ENCODE data around the gene LINC00237.

LINC00237 gene

GRCh38 chr20:21141825-21142224 is 35.7 kb upstream of the LINC00237 start:
- Histone ChIP-seq H3K9ac (ENCODE audit: low read length) (no peak overlapping the region), H3K4me3 (ENCODE audit: insufficient read depth, low read length, poor library complexity, severe bottlenecking) (no peak overlapping the region), H3F3A (ENCODE audit: insufficient read depth) (no peaks in the 10 kb centered on the region), H3K27ac (ENCODE audit: low read depth, low read length) (no peak overlapping the region), H3K27me3 (ENCODE audit: low read length) (no peaks in the 10 kb centered on the region), H3K79me2 (ENCODE audit: insufficient read depth, low read length) (no peaks in the 10 kb centered on the region), H4K20me1 (ENCODE audit: low read depth, low read length) (no peaks in the 10 kb centered on the region), H3K9me2 (replicated peaks; ENCODE audit: insufficient read depth, low read length) (no peaks in the 10 kb centered on the region), H3K9me3 (ENCODE audit: insufficient read depth, low read length) (no peaks in the 10 kb centered on the region), H3K36me3 (ENCODE audit: low read length) (no peaks in the 10 kb centered on the region), H3K4me2 (ENCODE audit: low read depth, low read length, poor library complexity, severe bottlenecking) (no peak overlapping the region), H2AFZ (ENCODE audit: low read depth, low read length, severe bottlenecking) (no peak overlapping the region)
- TF ChIP-seq EZH2phosphoT487 (conservative IDR thresholded peaks at IDR 0.05; ENCODE audit: low read length) (no peak), CTCF (IDR thresholded peaks at IDR 0.05; ENCODE audit: insufficient read depth, low read length, poor library complexity, severe bottlenecking) (no peak)

- no peak for TF ChIP-seq CTCF (IDR thresholded peaks at IDR 0.05; ENCODE audit: insufficient read depth, low read length, poor library complexity, severe bottlenecking)
- no peak for TF ChIP-seq EZH2phosphoT487 (conservative IDR thresholded peaks at IDR 0.05; ENCODE audit: low read length)
- no peak overlapping the region for H3K4me2 ChIP-seq (ENCODE audit: low read depth, low read length, poor library complexity, severe bottlenecking)
- H3K4me3 ChIP-seq (ENCODE audit: insufficient read depth, low read length, poor library complexity, severe bottlenecking), result no peak overlapping the region
- no peaks in the 10 kb centered on the region for H3K27me3 ChIP-seq (ENCODE audit: low read length)
- no peak overlapping the region for H2AFZ ChIP-seq (ENCODE audit: low read depth, low read length, severe bottlenecking)
- H3K27ac ChIP-seq (ENCODE audit: low read depth, low read length), result no peak overlapping the region
- no peaks in the 10 kb centered on the region for H3K79me2 ChIP-seq (ENCODE audit: insufficient read depth, low read length)
- H3K9ac ChIP-seq (ENCODE audit: low read length), result no peak overlapping the region
- H3K9me2 ChIP-seq (replicated peaks; ENCODE audit: insufficient read depth, low read length), result no peaks in the 10 kb centered on the region
- no peaks in the 10 kb centered on the region for H4K20me1 ChIP-seq (ENCODE audit: low read depth, low read length)
- H3K9me3 ChIP-seq (ENCODE audit: insufficient read depth, low read length), result no peaks in the 10 kb centered on the region
- H3K36me3 ChIP-seq (ENCODE audit: low read length), result no peaks in the 10 kb centered on the region
- no peaks in the 10 kb centered on the region for H3F3A ChIP-seq (ENCODE audit: insufficient read depth)
These were observed 33.9 kb upstream of the LINC00237 start for GRCh38 chr20:21139881-21140566.

- no peaks in the 10 kb centered on the region for H3K9me3 ChIP-seq (ENCODE audit: insufficient read depth, low read length)
- H3K9ac ChIP-seq (ENCODE audit: low read length), result no peak overlapping the region
- H3K9me2 ChIP-seq (replicated peaks; ENCODE audit: insufficient read depth, low read length), result no peaks in the 10 kb centered on the region
- TF ChIP-seq EZH2phosphoT487 (conservative IDR thresholded peaks at IDR 0.05; ENCODE audit: low read length), result no peak
- no peak for TF ChIP-seq CTCF (IDR thresholded peaks at IDR 0.05; ENCODE audit: insufficient read depth, low read length, poor library complexity, severe bottlenecking)
- no peaks in the 10 kb centered on the region for H4K20me1 ChIP-seq (ENCODE audit: low read depth, low read length)
- H2AFZ ChIP-seq (ENCODE audit: low read depth, low read length, severe bottlenecking), result no peak overlapping the region
- no peak overlapping the region for H3K4me2 ChIP-seq (ENCODE audit: low read depth, low read length, poor library complexity, severe bottlenecking)
- H3K4me3 ChIP-seq (ENCODE audit: insufficient read depth, low read length, poor library complexity, severe bottlenecking), result no peak overlapping the region
- H3F3A ChIP-seq (ENCODE audit: insufficient read depth), result no peaks in the 10 kb centered on the region
- no peaks in the 10 kb centered on the region for H3K27me3 ChIP-seq (ENCODE audit: low read length)
- H3K27ac ChIP-seq (ENCODE audit: low read depth, low read length), result no peak overlapping the region
- no peaks in the 10 kb centered on the region for H3K36me3 ChIP-seq (ENCODE audit: low read length)
- no peaks in the 10 kb centered on the region for H3K79me2 ChIP-seq (ENCODE audit: insufficient read depth, low read length)
These were observed 30.9 kb upstream of the LINC00237 start for GRCh38 chr20:21137078-21137477.
